K562 (cell line): ENCODE measurements around the gene SFRP5. TPM values are rescaled to one million over a fixed set of nuclear protein-coding genes. Genes with fewer than 3 reads are reported as not detected.
A peak's percentile ranks its signal among the peaks of the same experiment; 100 is the strongest.

Experiments
- ASH1L ChIP-seq: fragments of 450-650 bp; IDR thresholded peaks from 2 replicates; pipeline ENCODE4 v1.6.1; 2018; ENCODE audit warnings: borderline replicate concordance, mild to moderate bottlenecking, low read depth; ENCODE audit not compliant: partially characterized antibody
- ATF2 ChIP-seq: sonication (generic); formaldehyde crosslinking; IDR thresholded peaks from 2 replicates; pipeline ENCODE4 v1.8.1; 2022; ENCODE audit warnings: missing genetic modification reagents
- ESRRA ChIP-seq: fragments of 450-650 bp; IDR thresholded peaks from 2 replicates; pipeline ENCODE4 v1.6.1; 2014; ENCODE audit warnings: low read depth, mild to moderate bottlenecking, moderate library complexity, borderline replicate concordance
- GTF2A2 ChIP-seq: IDR thresholded peaks from 2 replicates; pipeline ENCODE4 v1.6.1; 2016; ENCODE audit warnings: mild to moderate bottlenecking, missing genetic modification characterization, missing compliant biosample characterization
- KAT2B ChIP-seq: IDR thresholded peaks from one replicate; pipeline ENCODE4 v1.6.1; 2012; ENCODE audit warnings: low read depth, mild to moderate bottlenecking, control low read depth, inconsistent platforms, low read length, moderate library complexity
- KLF10 ChIP-seq: fragments of 250-450 bp; sonication (Bioruptor Pico); IDR thresholded peaks from 2 replicates; pipeline ENCODE4 v1.6.1; 2021; ENCODE audit warnings: matching md5 sums
- MTA1 ChIP-seq: fragments of 450-650 bp; IDR thresholded peaks from 2 replicates; pipeline ENCODE4 v1.6.1; 2017; ENCODE audit warnings: borderline replicate concordance
- NR1H2 ChIP-seq: sonication (generic); formaldehyde crosslinking; IDR thresholded peaks from 2 replicates; pipeline ENCODE4 v1.4.0; 2020; ENCODE audit warnings: mild to moderate bottlenecking, missing genetic modification reagents
- PHF21A ChIP-seq: fragments of 450-650 bp; IDR thresholded peaks from 2 replicates; pipeline ENCODE4 v1.6.1; 2017; ENCODE audit warnings: low read depth, borderline replicate concordance
- POLR2H ChIP-seq: IDR thresholded peaks from 2 replicates; pipeline ENCODE4 v1.6.1; 2016; ENCODE audit warnings: missing genetic modification characterization, low read depth, mild to moderate bottlenecking, control low read depth, missing compliant biosample characterization, moderate library complexity
- TCF3 ChIP-seq: sonication (generic); formaldehyde crosslinking; IDR thresholded peaks from 2 replicates; pipeline ENCODE4 v1.4.0; 2020; ENCODE audit warnings: mild to moderate bottlenecking, missing genetic modification reagents
- TFAP4 ChIP-seq: sonication (generic); formaldehyde crosslinking; IDR thresholded peaks from 2 replicates; pipeline ENCODE4 v1.8.0; 2022; ENCODE audit warnings: missing genetic modification reagents, mild to moderate bottlenecking, moderate library complexity, borderline replicate concordance
- THRA ChIP-seq: fragments of 450-650 bp; IDR thresholded peaks from 2 replicates; pipeline ENCODE4 v1.6.1; 2017; ENCODE audit warnings: mild to moderate bottlenecking, moderate library complexity
- ZBTB33 ChIP-seq: sonication (generic); formaldehyde crosslinking; IDR thresholded peaks from 2 replicates; pipeline ENCODE4 v1.8.1; 2023; ENCODE audit warnings: mild to moderate bottlenecking, missing genetic modification reagents
- ZNF431 ChIP-seq: sonication (generic); formaldehyde crosslinking; IDR thresholded peaks from 2 replicates; pipeline ENCODE4 v1.8.0; 2022; ENCODE audit warnings: mild to moderate bottlenecking, missing genetic modification reagents
- polyA plus RNA-seq, 8 experiments: library from polyadenylated mRNA; depleted of rRNA in 4 of 8; stranded (reverse) in 5 of 8; unstranded in 3 of 8; fragments of >200 nt; fragmentation: Nextera tagmentation in 2 of 8; fragmentation: Illumina TruSeq in 1 of 8; extraction: Ambion mirVana in 2 of 8; extraction: Trizol in 1 of 8; gene quantifications; 2 replicates each; pipeline versions ENCODE4 v1.2.1 to v1.2.3, GENCODE V29; 2011 to 2014; ENCODE audit warnings: inconsistent platforms in 1 of 8, missing spikeins in 1 of 8
- total RNA-seq, 7 experiments: library from RNA; depleted of rRNA in 6 of 7; stranded (reverse); fragments of >200 nt in 6 of 7; fragmentation: Illumina TruSeq in 2 of 7; extraction: Trizol in 2 of 7; gene quantifications; 2 replicates each; pipeline versions ENCODE4 v1.2.1 to v1.2.3, GENCODE V29; 2011 to 2021; ENCODE audit warnings: low replicate concordance in 1 of 7
- TF ChIP-seq, protein P1 (sequence below): fragments of 450-650 bp; IDR thresholded peaks from 2 replicates; pipeline ENCODE4 v1.6.1; 2018; ENCODE audit warnings: mild to moderate bottlenecking, low read depth; ENCODE audit not compliant: partially characterized antibody
- TF ChIP-seq, protein P2 (sequence below): sonication (generic); formaldehyde crosslinking; IDR thresholded peaks from 2 replicates; pipeline ENCODE4 v1.5.0; 2020; ENCODE audit warnings: missing genetic modification reagents

The SFRP5 gene
- total and polyA plus RNA-seq, 9 of the 15 experiments (the other 6 are each of a cell fraction or from before 2014, with no cell fraction given) = 0.07 to 0.29 (median 0.13) TPM; not detected in 3

GRCh38 chr10:97736902-97737769, 34.7 kb downstream of the SFRP5 start, which contains the start of gene ZFYVE27 (continued):
- TF ChIP-seq, protein P1, sequence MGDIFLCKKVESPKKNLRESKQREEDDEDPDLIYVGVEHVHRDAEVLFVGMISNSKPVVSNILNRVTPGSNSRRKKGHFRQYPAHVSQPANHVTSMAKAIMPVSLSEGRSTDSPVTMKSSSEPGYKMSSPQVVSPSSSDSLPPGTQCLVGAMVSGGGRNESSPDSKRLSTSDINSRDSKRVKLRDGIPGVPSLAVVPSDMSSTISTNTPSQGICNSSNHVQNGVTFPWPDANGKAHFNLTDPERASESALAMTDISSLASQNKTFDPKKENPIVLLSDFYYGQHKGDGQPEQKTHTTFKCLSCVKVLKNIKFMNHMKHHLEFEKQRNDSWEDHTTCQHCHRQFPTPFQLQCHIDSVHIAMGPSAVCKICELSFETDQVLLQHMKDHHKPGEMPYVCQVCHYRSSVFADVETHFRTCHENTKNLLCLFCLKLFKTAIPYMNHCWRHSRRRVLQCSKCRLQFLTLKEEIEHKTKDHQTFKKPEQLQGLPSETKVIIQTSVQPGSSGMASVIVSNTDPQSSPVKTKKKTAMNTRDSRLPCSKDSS = no peak
- TF ChIP-seq KAT2B (no peak), ASH1L (no peak), ZBTB33 (no peak), PHF21A (no peak), GTF2A2 (tag) (no peak), ATF2 (CRISPR knock-in tag) (peak; percentile 88; the same call in 1 of the 2 replicates), KLF10 (CRISPR knock-in tag) (no peak), THRA (no peak), MTA1 (no peak), POLR2H (no peak; the same call in 1 of the 2 replicates), TCF3 (CRISPR knock-in tag) (peak; percentile 31; the same call in 1 of the 2 replicates), NR1H2 (CRISPR knock-in tag) (no peak), ESRRA (no peak), ZNF431 (CRISPR knock-in tag) (peak; percentile 64; the same call in 1 of the 2 replicates), TFAP4 (CRISPR knock-in tag) (peak; percentile 74; the same call in 1 of the 2 replicates)
- TF ChIP-seq, protein P2, sequence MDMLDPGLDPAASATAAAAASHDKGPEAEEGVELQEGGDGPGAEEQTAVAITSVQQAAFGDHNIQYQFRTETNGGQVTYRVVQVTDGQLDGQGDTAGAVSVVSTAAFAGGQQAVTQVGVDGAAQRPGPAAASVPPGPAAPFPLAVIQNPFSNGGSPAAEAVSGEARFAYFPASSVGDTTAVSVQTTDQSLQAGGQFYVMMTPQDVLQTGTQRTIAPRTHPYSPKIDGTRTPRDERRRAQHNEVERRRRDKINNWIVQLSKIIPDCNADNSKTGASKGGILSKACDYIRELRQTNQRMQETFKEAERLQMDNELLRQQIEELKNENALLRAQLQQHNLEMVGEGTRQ = no peak
